Astrocyte of the hippocampus (primary cell): ENCODE data around the gene SLC9A9.
A peak's percentile ranks its signal among the peaks of the same experiment; 100 is the strongest.
"Not testable (repeated sequence)": the region's sequence is repeated elsewhere in the genome, so short reads cannot be mapped to it uniquely, and the experiment has no call there.

Experiments used
- DNase-seq: peaks from one replicate; pipeline ENCODE4 v3.0.0; 2011; ENCODE audit warnings: low read depth, low spot score

The SLC9A9 gene

DNA sequence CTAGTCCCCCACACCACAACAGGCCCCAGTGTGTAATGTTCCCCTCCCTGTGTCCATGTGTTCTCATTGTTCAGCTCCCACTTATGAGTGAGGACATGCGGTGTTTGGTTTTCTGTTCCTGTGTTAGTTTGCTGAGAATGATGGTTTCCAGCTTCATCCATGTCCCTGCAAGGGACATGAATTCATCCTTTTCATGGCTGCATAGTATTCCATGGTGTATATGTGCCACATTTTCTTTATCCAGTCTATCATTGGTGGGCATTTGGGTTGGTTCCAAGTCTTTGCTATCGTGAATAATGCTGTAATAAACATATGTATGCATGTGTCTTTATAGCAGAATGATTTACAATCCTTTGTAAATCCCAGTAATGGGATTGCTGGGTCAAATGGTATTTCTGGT, 152.9 kb downstream of the SLC9A9 start:
- not testable (repeated sequence) for DNase-seq

DNA sequence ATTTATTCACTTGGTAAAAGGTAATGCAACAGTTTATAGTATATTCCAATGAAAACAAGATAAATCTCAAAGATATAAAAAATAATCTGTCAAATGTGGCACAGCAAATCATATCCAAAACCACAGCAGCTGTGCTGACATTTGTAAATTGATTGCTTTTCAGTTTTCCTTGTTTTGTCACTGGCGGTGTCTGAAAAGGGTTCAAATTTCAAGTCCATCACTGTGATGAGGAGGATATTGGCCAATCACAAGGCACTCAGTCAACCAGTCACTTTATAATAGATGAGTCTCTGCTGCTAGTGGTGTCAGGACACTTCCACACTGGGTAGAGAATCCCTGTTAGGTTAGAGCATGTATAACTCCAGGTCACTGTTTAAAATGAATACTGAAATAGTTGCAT, 154.8 kb downstream of the SLC9A9 start:
- DNase-seq, result no peak

DNA sequence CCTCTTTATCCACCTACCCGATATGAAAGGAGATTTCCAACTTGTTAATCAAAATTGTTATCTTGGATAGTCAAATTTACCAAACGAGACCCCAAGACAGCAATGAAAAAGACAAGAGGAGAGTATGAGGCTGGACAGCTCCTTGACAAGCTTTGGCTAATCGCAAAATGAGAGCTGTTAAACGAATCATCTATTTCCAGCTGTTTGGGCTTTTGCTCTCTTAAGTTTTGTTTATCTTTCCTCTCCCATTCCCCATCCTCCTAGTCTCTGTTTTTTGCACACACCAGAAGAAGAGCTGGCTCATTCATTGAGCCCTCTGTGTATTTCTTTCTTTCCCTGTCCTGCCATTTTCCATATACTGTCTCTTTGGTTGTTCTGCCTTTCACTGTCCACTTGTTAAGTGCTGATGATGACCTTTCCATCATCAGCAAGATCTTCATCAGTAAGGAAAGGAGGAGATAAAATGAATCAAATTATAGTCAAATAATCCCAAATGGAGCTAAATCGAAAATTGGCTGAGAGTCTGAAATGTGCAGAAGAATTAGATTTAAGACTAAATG, 161.6 kb downstream of the SLC9A9 start:
- no peak for DNase-seq

- DNase-seq, result no peak
Observed at GRCh38 chr3:143685491-143685890, 162.8 kb downstream of the SLC9A9 start.

GRCh38 chr3:143677430-143677829, 170.8 kb downstream of the SLC9A9 start:
- no peak for DNase-seq

GRCh38 chr3:143676747-143677146, 171.5 kb downstream of the SLC9A9 start:
- DNase-seq, result no peak

DNA sequence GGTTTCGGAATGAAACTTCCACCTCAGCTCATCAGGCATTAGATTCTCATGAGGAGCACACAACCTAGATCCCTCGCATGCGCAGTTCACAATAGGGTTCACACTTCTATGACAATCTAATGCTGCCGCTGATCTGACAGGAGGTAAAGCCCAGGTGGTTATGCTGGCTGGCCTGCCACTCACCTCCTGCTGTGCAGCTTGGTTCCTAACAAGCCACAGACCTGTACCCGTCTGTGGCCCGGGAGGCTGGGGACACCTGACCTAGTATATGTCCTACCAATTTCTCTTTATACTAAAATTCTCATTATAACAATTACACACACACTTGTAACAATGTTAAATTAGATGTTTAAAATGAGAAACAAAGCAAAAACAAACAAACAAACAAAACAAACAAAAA, 172.2 kb downstream of the SLC9A9 start:
- DNase-seq, result no peak

- DNase-seq, result peak; percentile 87
Observed at GRCh38 chr3:143674100-143674968, 173.9 kb downstream of the SLC9A9 start.

DNA sequence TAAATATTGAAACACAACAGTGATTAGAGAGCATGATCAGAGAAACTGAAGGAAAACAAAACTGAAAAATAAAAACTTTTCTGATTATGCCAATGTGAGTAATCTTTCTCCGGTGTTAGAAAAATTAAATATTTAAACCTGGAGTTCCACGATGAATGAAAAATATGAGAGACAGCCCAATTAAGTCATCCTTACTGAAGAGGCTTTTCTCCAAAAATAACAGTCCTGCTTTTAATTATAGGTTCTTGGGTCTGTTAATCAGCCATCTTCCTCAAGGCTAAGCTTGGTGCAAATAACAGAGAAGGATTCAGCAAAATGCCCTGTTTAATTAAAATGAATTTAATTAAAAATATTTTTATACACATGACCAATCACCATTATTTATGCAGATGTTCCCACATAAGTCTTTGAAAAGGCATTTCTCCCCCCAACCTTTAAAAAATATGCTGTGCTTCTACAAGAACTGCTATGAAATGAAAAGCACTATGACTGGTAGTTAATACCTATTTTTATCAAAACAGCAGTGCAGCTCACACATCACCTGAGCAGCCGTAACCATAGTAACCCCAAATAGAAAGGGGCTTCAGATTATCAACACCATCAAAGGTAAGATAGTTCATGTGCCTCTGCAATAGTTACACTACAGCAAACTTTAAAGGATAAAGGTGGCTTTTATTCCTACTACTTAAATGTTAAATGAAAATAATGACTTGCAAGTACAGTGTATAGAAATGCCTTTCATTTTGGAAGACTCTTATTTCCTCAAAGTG, 175.7 kb downstream of the SLC9A9 start:
- DNase-seq, result no peak

DNA sequence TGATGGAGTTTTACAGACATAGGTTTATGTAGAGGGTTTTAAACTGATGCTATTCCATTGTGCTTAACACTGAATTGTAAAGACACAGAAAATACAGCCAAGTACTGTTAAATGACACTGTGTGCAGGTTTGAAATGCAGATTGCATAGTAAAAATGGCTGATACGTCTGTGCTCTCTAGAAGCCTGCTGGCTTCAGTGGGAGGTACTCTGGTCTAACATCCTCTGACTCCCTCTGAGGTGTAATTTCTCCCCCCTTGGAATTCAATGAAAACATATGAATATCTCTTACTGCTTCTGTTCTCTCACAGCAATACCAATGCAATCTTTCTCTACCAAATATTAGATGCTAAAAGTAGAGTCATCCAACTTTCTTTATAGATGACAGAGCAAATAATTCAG, 176.6 kb downstream of the SLC9A9 start:
- DNase-seq, result no peak

GRCh38 chr3:143668924-143669790, 179.1 kb downstream of the SLC9A9 start:
- no peak for DNase-seq

DNA sequence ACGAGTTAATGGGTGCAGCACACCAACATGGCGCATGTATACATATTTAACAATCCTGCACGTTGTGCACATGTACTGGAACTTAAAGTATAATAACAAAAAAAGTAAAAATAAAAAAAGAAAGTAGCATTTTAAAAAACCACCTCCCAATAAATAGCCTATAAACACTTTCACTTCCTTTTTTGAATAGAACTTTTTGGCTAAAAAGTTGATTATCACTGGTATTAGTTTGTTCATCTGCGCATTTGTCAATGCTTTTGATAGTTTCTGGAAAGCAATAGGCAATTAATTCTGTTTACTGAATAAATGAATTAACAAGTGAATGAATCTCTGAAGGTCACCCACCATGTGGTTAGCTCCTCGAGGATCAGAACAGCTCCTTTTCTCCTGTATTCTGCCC, 179.9 kb downstream of the SLC9A9 start:
- no peak for DNase-seq

- DNase-seq, result no peak
Observed at GRCh38 chr3:143661677-143662076, 186.6 kb downstream of the SLC9A9 start.

DNA sequence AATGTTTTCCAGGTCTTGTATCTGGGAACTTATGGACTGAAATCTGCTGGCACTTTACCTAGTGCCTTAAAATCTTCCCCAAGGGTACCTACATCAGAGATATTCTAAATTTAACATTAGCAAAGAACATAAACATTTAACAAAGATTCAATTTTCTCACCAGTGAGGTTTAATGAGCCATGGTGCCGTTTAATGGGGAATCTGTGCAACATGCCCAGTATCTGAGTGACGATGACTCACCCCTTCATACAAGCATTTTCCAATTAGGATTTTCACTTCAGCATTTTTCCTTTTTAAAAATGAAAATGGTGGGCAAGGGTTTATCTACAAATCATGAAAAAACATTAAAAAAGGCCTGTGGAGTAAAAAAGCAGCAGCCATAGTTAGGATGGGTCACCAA, 189.4 kb downstream of the SLC9A9 start:
- DNase-seq, result peak; percentile 66

GRCh38 chr3:143658116-143658515, 190.2 kb downstream of the SLC9A9 start:
- DNase-seq, result no peak

DNA sequence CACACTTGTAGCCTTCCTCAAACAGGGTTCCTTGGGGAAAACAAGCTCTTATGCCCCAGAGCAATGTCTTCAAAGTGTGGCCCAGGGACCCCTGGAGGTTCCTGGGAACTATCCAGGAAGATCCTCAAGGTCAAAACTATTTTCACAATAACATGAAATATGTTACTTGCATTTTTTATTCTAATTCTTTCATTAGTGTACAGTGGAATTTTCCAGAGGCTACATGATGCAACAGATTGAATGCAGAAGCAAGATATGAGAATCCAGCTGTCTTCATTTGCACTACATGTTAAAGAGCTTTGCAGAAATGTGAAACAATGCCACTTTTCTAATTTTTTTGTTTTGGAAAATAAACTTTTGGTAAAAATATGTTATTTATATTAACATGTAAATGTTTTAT, 190.9 kb downstream of the SLC9A9 start:
- no peak for DNase-seq

- DNase-seq, result peak; percentile 60
Observed at GRCh38 chr3:143654906-143655305, 193.4 kb downstream of the SLC9A9 start.

- DNase-seq, result no peak
Observed at GRCh38 chr3:143653935-143654334, 194.3 kb downstream of the SLC9A9 start.

GRCh38 chr3:143653493-143653892, 194.8 kb downstream of the SLC9A9 start:
- DNase-seq, result no peak

DNA sequence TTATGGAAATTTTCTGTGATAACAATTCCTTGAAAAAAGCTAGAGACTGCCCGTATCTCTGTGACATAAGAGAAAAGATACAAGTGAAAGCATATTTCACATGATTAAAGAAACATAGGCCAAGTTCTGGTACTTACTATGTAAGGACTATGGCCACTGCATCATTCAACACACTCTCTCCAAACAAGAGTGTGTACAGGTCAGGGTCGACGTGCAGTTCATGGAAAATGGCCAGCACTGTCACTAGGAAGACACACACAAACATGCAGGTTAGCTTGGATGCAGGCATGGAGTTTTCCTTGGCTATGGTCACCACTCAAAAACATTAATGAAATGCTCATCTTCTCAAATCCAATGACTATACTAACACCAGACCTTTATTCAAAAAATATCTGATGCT, 196.2 kb downstream of the SLC9A9 start:
- no peak for DNase-seq

- DNase-seq, result peak; percentile 62
Observed at GRCh38 chr3:143650827-143651226, 197.4 kb downstream of the SLC9A9 start.

DNA sequence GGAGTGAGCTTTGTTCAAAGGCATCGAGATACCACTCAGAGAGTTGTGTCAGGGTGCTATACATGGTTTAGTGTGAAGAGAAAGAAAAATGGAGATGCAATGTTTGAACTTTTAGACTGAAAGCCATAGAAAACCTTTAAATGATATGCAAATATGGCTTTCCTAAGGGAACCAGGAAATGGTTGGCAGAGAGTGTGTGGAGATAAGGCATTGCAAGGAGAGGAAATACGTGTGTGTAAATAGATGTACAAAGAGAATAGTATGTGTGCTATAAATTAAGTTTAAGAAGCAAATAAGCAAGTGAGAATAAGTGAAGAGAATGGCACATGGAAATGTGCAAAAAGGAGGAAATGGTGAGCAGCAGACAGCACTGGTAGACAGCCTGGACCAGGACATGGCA, 198.1 kb downstream of the SLC9A9 start:
- no peak for DNase-seq
